CD14-positive monocyte (primary cell): Measurements from ENCODE around the gene PHYHIPL. TPM values are rescaled to one million over a fixed set of nuclear protein-coding genes. Genes with fewer than 3 reads are reported as not detected.

Source experiments
- DNase-seq, 3 donors: peaks; one replicate each; pipeline ENCODE4 v3.0.0-alpha.2; 2011 to 2022
- H2AFZ ChIP-seq: 2 replicates; pipeline ENCODE4 v1.6.0; 2012; ENCODE audit warnings: mild to moderate bottlenecking, low read depth, low read length, inconsistent platforms; ENCODE audit not compliant: insufficient read depth, poor library complexity, severe bottlenecking
- H3K27ac ChIP-seq, 2 donors: 1 replicate in 1 of 2; 2 replicates in 1 of 2; pipeline ENCODE4 v1.5.1; 2012 to 2013; ENCODE audit warnings: low read length in 2 of 2, control low read depth in 1 of 2, inconsistent platforms in 1 of 2, low read depth in 1 of 2, mild to moderate bottlenecking in 1 of 2
- H3K27me3 ChIP-seq, 2 donors: one replicate each; pipeline versions ENCODE4 v1.6.0 to v1.6.1; 2011 to 2013; ENCODE audit warnings: low read length in 2 of 2; ENCODE audit not compliant: control insufficient read depth in 2 of 2, insufficient read depth in 2 of 2
- H3K36me3 ChIP-seq, 2 donors: replicated peaks in 1 of 2; 1 replicate in 1 of 2; 2 replicates in 1 of 2; pipeline versions ENCODE4 v1.5.1 to v1.6.1; 2012 to 2013; ENCODE audit warnings: low read length in 2 of 2, control low read depth in 1 of 2, inconsistent platforms in 1 of 2, mild to moderate bottlenecking in 1 of 2; ENCODE audit not compliant: insufficient read depth in 2 of 2, control insufficient read depth in 1 of 2
- H3K4me1 ChIP-seq, 2 donors: 1 replicate in 1 of 2; 2 replicates in 1 of 2; pipeline versions ENCODE4 v1.5.1 to v1.6.1; 2012 to 2013; ENCODE audit warnings: low read length in 2 of 2, control low read depth in 1 of 2, inconsistent platforms in 1 of 2, mild to moderate bottlenecking in 1 of 2, moderate library complexity in 1 of 2; ENCODE audit not compliant: insufficient read depth in 2 of 2, control insufficient read depth in 1 of 2
- H3K4me2 ChIP-seq: replicated peaks from 2 replicates; pipeline ENCODE3; 2012; ENCODE audit warnings: low read length, moderate library complexity, mild to moderate bottlenecking; ENCODE audit not compliant: poor library complexity, severe bottlenecking; ENCODE audit errors: extremely low read depth
- H3K4me3 ChIP-seq, 3 experiments: fragments of 200-600 bp in 1 of 3; sonication (generic) in 1 of 3; replicated peaks in 1 of 3; 1 replicate in 2 of 3; 2 replicates in 1 of 3; pipeline ENCODE4 v1.5.1; 2011 to 2013; ENCODE audit warnings: low read length in 3 of 3, mild to moderate bottlenecking in 3 of 3, control low read depth in 2 of 3, low read depth in 2 of 3, inconsistent platforms in 1 of 3, moderate library complexity in 1 of 3
- H3K79me2 ChIP-seq: 2 replicates; pipeline ENCODE4 v1.6.0; 2012; ENCODE audit warnings: mild to moderate bottlenecking, control low read depth, inconsistent platforms, low read length, moderate library complexity; ENCODE audit not compliant: insufficient read depth
- H3K9ac ChIP-seq: 2 replicates; pipeline ENCODE4 v1.6.0; 2017; ENCODE audit warnings: low read length, mild to moderate bottlenecking; ENCODE audit not compliant: insufficient read depth, poor library complexity, severe bottlenecking
- H3K9me3 ChIP-seq, 2 donors: replicated peaks in 1 of 2; 1 replicate in 1 of 2; 2 replicates in 1 of 2; pipeline versions ENCODE4 v1.5.1 to v1.6.1; 2012 to 2013; ENCODE audit warnings: low read length in 2 of 2, control low read depth in 1 of 2; ENCODE audit not compliant: control insufficient read depth in 1 of 2, insufficient read depth in 1 of 2
- H4K20me1 ChIP-seq: 2 replicates; pipeline ENCODE4 v1.6.0; 2012; ENCODE audit warnings: mild to moderate bottlenecking, low read length, control low read depth, moderate library complexity; ENCODE audit not compliant: insufficient read depth
- H3K27ac Mint-ChIP-seq, 7 donors: one replicate each; pipeline ENCODE4 v1.8.0; 2020; ENCODE audit warnings: mild to moderate bottlenecking in 7 of 7, mixed read lengths in 7 of 7, moderate library complexity in 6 of 7, inconsistent platforms in 2 of 7
- H3K27me3 Mint-ChIP-seq, 3 donors: one replicate each; pipeline ENCODE4 v1.8.0; 2021 to 2022; ENCODE audit warnings: low read depth in 3 of 3, mild to moderate bottlenecking in 3 of 3, mixed read lengths in 3 of 3, moderate library complexity in 3 of 3, inconsistent platforms in 1 of 3
- H3K36me3 Mint-ChIP-seq, 2 donors: one replicate each; pipeline ENCODE4 v1.8.0; 2020; ENCODE audit warnings: mixed read lengths in 2 of 2, inconsistent platforms in 1 of 2, mild to moderate bottlenecking in 1 of 2
- H3K4me1 Mint-ChIP-seq: one replicate; pipeline ENCODE4 v1.8.0; 2020; ENCODE audit warnings: mild to moderate bottlenecking, mixed read lengths
- H3K4me3 Mint-ChIP-seq, 2 donors: one replicate each; pipeline ENCODE4 v1.8.0; 2020; ENCODE audit warnings: mild to moderate bottlenecking in 2 of 2, mixed read lengths in 2 of 2, moderate library complexity in 1 of 2
- H3K9me3 Mint-ChIP-seq, 7 donors: one replicate each; pipeline ENCODE4 v1.8.0; 2020 to 2022; ENCODE audit warnings: mixed read lengths in 7 of 7, mild to moderate bottlenecking in 6 of 7, moderate library complexity in 6 of 7, inconsistent platforms in 2 of 7
- CTCF ChIP-seq: fragments of 200-600 bp; IDR thresholded peaks from one replicate; pipeline ENCODE4 v1.8.0; 2022; ENCODE audit warnings: antibody characterized with exemption, mild to moderate bottlenecking
- WGBS: methylation state at CpG from one replicate; pipeline ENCODE4 v1.1.5; 2013; ENCODE audit warnings: missing lambda C conversion rate; ENCODE audit not compliant: insufficient coverage; 5-methylcytosine and 5-hydroxymethylcytosine counted together
- intact Hi-C, 2 donors: fragments of 100-400 bp; cut with micrococcal nuclease; formaldehyde crosslinking; loops; one replicate each; pipeline versions ENCODE4 v1.15.0 to v1.15.1; 2023
- polyA plus RNA-seq, 3 donors: library from polyadenylated mRNA; depleted of rRNA in 1 of 3; unstranded in 2 of 3; stranded (reverse) in 1 of 3; fragments of 300-500 nt in 2 of 3; fragments of >200 nt in 1 of 3; fragmentation: Illumina TruSeq in 2 of 3; gene quantifications; 1 replicate in 2 of 3; 2 replicates in 1 of 3; pipeline ENCODE4 v1.2.3, GENCODE V29; 2012 to 2021

The PHYHIPL gene
- polyA plus RNA-seq, 3 donors: not detected

DNA sequence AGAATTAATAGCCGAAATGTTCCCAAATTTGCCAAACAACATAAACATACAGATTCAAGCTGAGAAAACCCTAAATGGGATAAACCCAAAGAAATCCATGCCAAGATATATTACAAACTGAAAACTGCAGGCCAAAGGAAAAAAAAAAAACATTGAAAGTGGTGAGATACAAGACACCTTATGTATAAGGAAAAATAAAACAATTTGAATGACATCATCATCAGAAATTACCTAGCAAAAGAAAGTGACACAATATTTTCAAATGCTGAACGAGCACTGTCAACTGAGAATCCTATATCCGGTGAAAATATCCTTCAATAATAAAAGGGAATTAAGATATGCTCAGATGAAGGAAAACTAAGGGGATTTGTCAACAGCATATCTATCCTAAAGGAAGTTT, 66.5 kb downstream of the PHYHIPL start:
- TF ChIP-seq CTCF: no peak
- Mint-ChIP-seq H3K9me3 (no peaks in the 10 kb centered on the region), H3K36me3 (no peaks in the 10 kb centered on the region), H3K27me3 (peaks cover 0 to 1% (median 0%) of the 10 kb centered on the region in 3 donors), H3K27ac (no peak overlapping the region), H3K4me1 (peaks cover 2% of the 10 kb centered on the region), H3K4me3 (no peak overlapping the region)
- Histone ChIP-seq H3K9me3 (no peaks in the 10 kb centered on the region), H3K36me3 (no peaks in the 10 kb centered on the region), H2AFZ (no peak overlapping the region), H4K20me1 (no peaks in the 10 kb centered on the region), H3K4me3 (no peak overlapping the region), H3K4me1 (no peaks in the 10 kb centered on the region), H3K27ac (no peak overlapping the region), H3K4me2 (no peak overlapping the region), H3K27me3 (no peaks in the 10 kb centered on the region), H3K79me2 (no peaks in the 10 kb centered on the region), H3K9ac (no peak overlapping the region)
- intact Hi-C loops: no loop called here
- no CpG with 5 or more reads among the region's 3 CpGs for WGBS
- DNase-seq: no peak

GRCh38 chr10:59243611-59244195, 67.3 kb downstream of the PHYHIPL start:
- DNase-seq: no peak
- H3K4me2 ChIP-seq: no peak overlapping the region
- H3K4me3 ChIP-seq: no peak overlapping the region
- H3K27ac Mint-ChIP-seq: no peak overlapping the region
- no peaks in the 10 kb centered on the region for H3K9me3 ChIP-seq
- no peak overlapping the region for H3K27ac ChIP-seq
- no peaks in the 10 kb centered on the region for H3K36me3 ChIP-seq
- no peak overlapping the region for H3K9ac ChIP-seq
- no CpG with 5 or more reads among the region's 2 CpGs for WGBS
- no peaks in the 10 kb centered on the region for H3K9me3 Mint-ChIP-seq
- H3K27me3 Mint-ChIP-seq: peaks cover 0 to 1% (median 0%) of the 10 kb centered on the region in 3 donors
- no peaks in the 10 kb centered on the region for H3K27me3 ChIP-seq
- intact Hi-C loops: no loop called here
- no peak overlapping the region for H2AFZ ChIP-seq
- no peaks in the 10 kb centered on the region for H3K36me3 Mint-ChIP-seq
- no peaks in the 10 kb centered on the region for H4K20me1 ChIP-seq
- peaks cover 2% of the 10 kb centered on the region for H3K4me1 Mint-ChIP-seq
- H3K4me3 Mint-ChIP-seq: no peak overlapping the region
- TF ChIP-seq CTCF: no peak
- H3K79me2 ChIP-seq: no peaks in the 10 kb centered on the region
- H3K4me1 ChIP-seq: no peaks in the 10 kb centered on the region
